K562 (cell line): ENCODE results near the gene ASF1B. TPM values are rescaled to one million over a fixed set of nuclear protein-coding genes. Genes with fewer than 3 reads are reported as not detected.
A peak's percentile ranks its signal among the peaks of the same experiment; 100 is the strongest.

Experiments
- ARNT ChIP-seq, 2 experiments: fragments of 450-650 bp; IDR thresholded peaks; 2 replicates each; pipeline ENCODE4 v1.6.1; 2016; ENCODE audit warnings: mild to moderate bottlenecking in 1 of 2
- ETV5 ChIP-seq: sonication (generic); formaldehyde crosslinking; IDR thresholded peaks from 2 replicates; pipeline ENCODE4 v1.4.0; 2020; ENCODE audit warnings: low read depth, mild to moderate bottlenecking, missing genetic modification reagents
- HMGN3 ChIP-seq: IDR thresholded peaks from 2 replicates; pipeline ENCODE4 v1.6.1; 2011; ENCODE audit warnings: borderline replicate concordance, low read depth, mild to moderate bottlenecking, mixed read lengths, low read length; ENCODE audit not compliant: insufficient read length; ENCODE audit errors: extremely low read depth
- KAT8 ChIP-seq: fragments of 450-650 bp; IDR thresholded peaks from 2 replicates; pipeline ENCODE4 v1.6.1; 2016; ENCODE audit warnings: low read depth, mild to moderate bottlenecking
- KLF1 ChIP-seq: fragments of 450-650 bp; IDR thresholded peaks from 2 replicates; pipeline ENCODE4 v1.6.1; 2016; ENCODE audit warnings: missing genetic modification characterization, missing compliant biosample characterization
- MYC ChIP-seq, 2 experiments: fragments of 250-450 bp in 1 of 2; sonication (Bioruptor Pico) in 1 of 2; IDR thresholded peaks; 2 replicates each; pipeline versions ENCODE4 v1.5.1 to v1.6.1; 2012 to 2021; ENCODE audit warnings: low read depth in 2 of 2, borderline replicate concordance in 1 of 2, improper control_type of control experiment in 1 of 2, low read length in 1 of 2, mild to moderate bottlenecking in 1 of 2, moderate library complexity in 1 of 2
- NCOR1 ChIP-seq: fragments of 450-650 bp; IDR thresholded peaks from 2 replicates; pipeline ENCODE4 v1.6.1; 2016; ENCODE audit warnings: mild to moderate bottlenecking, moderate library complexity
- POLR2H ChIP-seq: IDR thresholded peaks from 2 replicates; pipeline ENCODE4 v1.6.1; 2016; ENCODE audit warnings: missing genetic modification characterization, low read depth, mild to moderate bottlenecking, control low read depth, missing compliant biosample characterization, moderate library complexity
- PTRF ChIP-seq: fragments of 450-650 bp; IDR thresholded peaks from 2 replicates; pipeline ENCODE4 v1.6.1; 2016; ENCODE audit warnings: mild to moderate bottlenecking, missing genetic modification characterization, missing compliant biosample characterization
- SMARCB1 ChIP-seq: IDR thresholded peaks from 2 replicates; pipeline ENCODE4 v1.6.1; 2011; ENCODE audit warnings: improper control_type of control experiment, low read depth; ENCODE audit not compliant: insufficient read length
- SREBF1 ChIP-seq: fragments of 150-350 bp; IDR thresholded peaks from 2 replicates; pipeline ENCODE4 v1.6.1; 2014; ENCODE audit warnings: antibody characterized with exemption, low read depth, low read length, borderline replicate concordance
- TAF1 ChIP-seq: IDR thresholded peaks from 2 replicates; pipeline ENCODE4 v1.6.1; 2011; ENCODE audit warnings: mild to moderate bottlenecking, low read length, moderate library complexity; ENCODE audit not compliant: insufficient read depth, control insufficient read depth, severe bottlenecking; ENCODE audit errors: extremely low read depth
- ZNF780A ChIP-seq: fragments of 250-450 bp; sonication (Bioruptor Pico); IDR thresholded peaks from 2 replicates; pipeline ENCODE4 v1.5.0; 2021; ENCODE audit warnings: mild to moderate bottlenecking
- ZSCAN32 ChIP-seq: fragments of 450-650 bp; formaldehyde crosslinking; IDR thresholded peaks from 2 replicates; pipeline ENCODE4 v1.4.0; 2020; ENCODE audit warnings: mild to moderate bottlenecking, moderate library complexity
- polyA plus RNA-seq, 8 experiments: library from polyadenylated mRNA; depleted of rRNA in 4 of 8; stranded (reverse) in 5 of 8; unstranded in 3 of 8; fragments of >200 nt; fragmentation: Nextera tagmentation in 2 of 8; fragmentation: Illumina TruSeq in 1 of 8; extraction: Ambion mirVana in 2 of 8; extraction: Trizol in 1 of 8; gene quantifications; 2 replicates each; pipeline versions ENCODE4 v1.2.1 to v1.2.3, GENCODE V29; 2011 to 2014; ENCODE audit warnings: inconsistent platforms in 1 of 8, missing spikeins in 1 of 8
- total RNA-seq, 7 experiments: library from RNA; depleted of rRNA in 6 of 7; stranded (reverse); fragments of >200 nt in 6 of 7; fragmentation: Illumina TruSeq in 2 of 7; extraction: Trizol in 2 of 7; gene quantifications; 2 replicates each; pipeline versions ENCODE4 v1.2.1 to v1.2.3, GENCODE V29; 2011 to 2021; ENCODE audit warnings: low replicate concordance in 1 of 7
- TF ChIP-seq, protein P1 (sequence below), 2 experiments: fragments of 450-650 bp in 1 of 2; sonication (generic) in 1 of 2; formaldehyde crosslinking in 1 of 2; IDR thresholded peaks in 1 of 2; conservative IDR thresholded peaks in 1 of 2; 2 replicates each; pipeline versions ENCODE4 v1.6.1 to v1.8.1; 2016 to 2023; ENCODE audit warnings: mild to moderate bottlenecking in 2 of 2, moderate library complexity in 2 of 2, inconsistent platforms in 1 of 2, missing genetic modification reagents in 1 of 2
- TF ChIP-seq, protein P2 (sequence below): sonication (generic); formaldehyde crosslinking; IDR thresholded peaks from 2 replicates; pipeline ENCODE4 v1.9.0; 2022; ENCODE audit warnings: mild to moderate bottlenecking, missing genetic modification reagents
- TF ChIP-seq, protein P3 (sequence below): fragments of 200-800 bp; sonication (Bioruptor generic); IDR thresholded peaks from 2 replicates; pipeline ENCODE4 v1.6.1; 2017; ENCODE audit warnings: missing genetic modification characterization, missing compliant biosample characterization
- TF ChIP-seq, protein P4 (sequence below): fragments of 200-800 bp; sonication (Bioruptor generic); IDR thresholded peaks from 2 replicates; pipeline ENCODE4 v1.6.1; 2016; ENCODE audit warnings: missing genetic modification characterization, missing compliant biosample characterization

The ASF1B gene
- total and polyA plus RNA-seq, 9 of the 15 experiments (the other 6 are each of a cell fraction or from before 2014, with no cell fraction given): 6.0 to 69.4 (median 53.3) TPM

DNA sequence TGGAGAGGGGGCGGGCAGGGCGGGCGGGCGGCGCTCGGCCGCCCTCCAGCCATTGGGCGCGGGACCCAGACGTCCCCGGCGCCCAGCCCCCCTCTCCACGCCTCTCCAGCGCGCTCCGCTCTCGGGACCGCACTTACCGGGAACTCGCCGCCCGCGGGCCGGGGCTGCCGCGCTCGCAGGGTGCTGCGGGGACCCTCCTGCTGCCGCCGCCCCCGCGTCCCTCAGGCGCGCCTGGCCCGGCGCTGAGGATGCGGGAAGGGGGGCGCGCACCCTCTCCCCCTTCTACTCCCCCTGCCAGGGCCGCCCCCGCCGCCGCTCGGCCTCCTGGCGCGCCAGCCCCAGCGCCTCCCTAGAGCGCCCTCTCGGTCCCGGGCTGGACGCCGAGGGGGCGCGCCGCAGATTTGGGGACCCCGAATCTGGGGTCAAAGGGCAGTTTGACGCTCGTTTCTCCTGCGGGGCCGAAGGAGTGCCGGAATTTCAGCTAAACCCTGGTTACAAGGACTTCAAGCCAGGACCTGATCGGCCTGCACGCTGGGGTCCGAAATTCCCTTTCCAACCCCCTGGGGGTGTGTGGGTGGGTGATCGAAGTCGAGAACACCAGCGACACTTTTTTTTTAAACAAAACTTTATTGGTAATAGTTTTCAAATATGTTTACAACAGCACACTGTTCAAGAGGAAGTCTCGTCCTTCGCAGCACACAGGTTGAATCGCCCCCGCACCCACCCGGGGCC is 45.1 kb downstream of the ASF1B start (continued):
- TF ChIP-seq, protein P1, sequence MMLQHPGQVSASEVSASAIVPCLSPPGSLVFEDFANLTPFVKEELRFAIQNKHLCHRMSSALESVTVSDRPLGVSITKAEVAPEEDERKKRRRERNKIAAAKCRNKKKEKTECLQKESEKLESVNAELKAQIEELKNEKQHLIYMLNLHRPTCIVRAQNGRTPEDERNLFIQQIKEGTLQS (IDR thresholded peaks at IDR 0.05): no peak
- TF ChIP-seq, protein P1 (CRISPR knock-in tag; conservative IDR thresholded peaks at IDR 0.05): no peak
- TF ChIP-seq KLF1 (peak; percentile 97), NCOR1 (peak; percentile 45; the same call in 1 of the 2 replicates), PTRF (tag) (no peak), TAF1 (no peak), ETV5 (CRISPR knock-in tag) (0 out of 2 replicates have a peak, but pooled peaks have one; percentile 49), SREBF1 (no peak), POLR2H (tag) (no peak), SMARCB1 (no peak), MYC (IDR thresholded peaks at IDR 0.05; ENCODE audit: low read depth, low read length) (0 out of 2 replicates have a peak, but pooled peaks have one; percentile 29), MYC (CRISPR knock-in tag; IDR thresholded peaks at IDR 0.05; ENCODE audit: borderline replicate concordance, low read depth) (no peak), ARNT (IDR thresholded peaks at IDR 0.05) (peak in 1 of 2 experiments; percentile 72; a peak in 1 of 4 replicates), ZSCAN32 (peak; percentile 32; the same call in 1 of the 2 replicates), KAT8 (no peak), HMGN3 (peak; percentile 66), ZNF780A (CRISPR knock-in tag) (no peak)
- TF ChIP-seq, protein P2, sequence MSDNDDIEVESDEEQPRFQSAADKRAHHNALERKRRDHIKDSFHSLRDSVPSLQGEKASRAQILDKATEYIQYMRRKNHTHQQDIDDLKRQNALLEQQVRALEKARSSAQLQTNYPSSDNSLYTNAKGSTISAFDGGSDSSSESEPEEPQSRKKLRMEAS (CRISPR knock-in tag): 0 out of 2 replicates have a peak, but pooled peaks have one; percentile 20
- TF ChIP-seq, protein P3, sequence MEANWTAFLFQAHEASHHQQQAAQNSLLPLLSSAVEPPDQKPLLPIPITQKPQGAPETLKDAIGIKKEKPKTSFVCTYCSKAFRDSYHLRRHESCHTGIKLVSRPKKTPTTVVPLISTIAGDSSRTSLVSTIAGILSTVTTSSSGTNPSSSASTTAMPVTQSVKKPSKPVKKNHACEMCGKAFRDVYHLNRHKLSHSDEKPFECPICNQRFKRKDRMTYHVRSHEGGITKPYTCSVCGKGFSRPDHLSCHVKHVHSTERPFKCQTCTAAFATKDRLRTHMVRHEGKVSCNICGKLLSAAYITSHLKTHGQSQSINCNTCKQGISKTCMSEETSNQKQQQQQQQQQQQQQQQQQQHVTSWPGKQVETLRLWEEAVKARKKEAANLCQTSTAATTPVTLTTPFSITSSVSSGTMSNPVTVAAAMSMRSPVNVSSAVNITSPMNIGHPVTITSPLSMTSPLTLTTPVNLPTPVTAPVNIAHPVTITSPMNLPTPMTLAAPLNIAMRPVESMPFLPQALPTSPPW (CRISPR knock-in tag): peak; percentile 88
- TF ChIP-seq, protein P4, sequence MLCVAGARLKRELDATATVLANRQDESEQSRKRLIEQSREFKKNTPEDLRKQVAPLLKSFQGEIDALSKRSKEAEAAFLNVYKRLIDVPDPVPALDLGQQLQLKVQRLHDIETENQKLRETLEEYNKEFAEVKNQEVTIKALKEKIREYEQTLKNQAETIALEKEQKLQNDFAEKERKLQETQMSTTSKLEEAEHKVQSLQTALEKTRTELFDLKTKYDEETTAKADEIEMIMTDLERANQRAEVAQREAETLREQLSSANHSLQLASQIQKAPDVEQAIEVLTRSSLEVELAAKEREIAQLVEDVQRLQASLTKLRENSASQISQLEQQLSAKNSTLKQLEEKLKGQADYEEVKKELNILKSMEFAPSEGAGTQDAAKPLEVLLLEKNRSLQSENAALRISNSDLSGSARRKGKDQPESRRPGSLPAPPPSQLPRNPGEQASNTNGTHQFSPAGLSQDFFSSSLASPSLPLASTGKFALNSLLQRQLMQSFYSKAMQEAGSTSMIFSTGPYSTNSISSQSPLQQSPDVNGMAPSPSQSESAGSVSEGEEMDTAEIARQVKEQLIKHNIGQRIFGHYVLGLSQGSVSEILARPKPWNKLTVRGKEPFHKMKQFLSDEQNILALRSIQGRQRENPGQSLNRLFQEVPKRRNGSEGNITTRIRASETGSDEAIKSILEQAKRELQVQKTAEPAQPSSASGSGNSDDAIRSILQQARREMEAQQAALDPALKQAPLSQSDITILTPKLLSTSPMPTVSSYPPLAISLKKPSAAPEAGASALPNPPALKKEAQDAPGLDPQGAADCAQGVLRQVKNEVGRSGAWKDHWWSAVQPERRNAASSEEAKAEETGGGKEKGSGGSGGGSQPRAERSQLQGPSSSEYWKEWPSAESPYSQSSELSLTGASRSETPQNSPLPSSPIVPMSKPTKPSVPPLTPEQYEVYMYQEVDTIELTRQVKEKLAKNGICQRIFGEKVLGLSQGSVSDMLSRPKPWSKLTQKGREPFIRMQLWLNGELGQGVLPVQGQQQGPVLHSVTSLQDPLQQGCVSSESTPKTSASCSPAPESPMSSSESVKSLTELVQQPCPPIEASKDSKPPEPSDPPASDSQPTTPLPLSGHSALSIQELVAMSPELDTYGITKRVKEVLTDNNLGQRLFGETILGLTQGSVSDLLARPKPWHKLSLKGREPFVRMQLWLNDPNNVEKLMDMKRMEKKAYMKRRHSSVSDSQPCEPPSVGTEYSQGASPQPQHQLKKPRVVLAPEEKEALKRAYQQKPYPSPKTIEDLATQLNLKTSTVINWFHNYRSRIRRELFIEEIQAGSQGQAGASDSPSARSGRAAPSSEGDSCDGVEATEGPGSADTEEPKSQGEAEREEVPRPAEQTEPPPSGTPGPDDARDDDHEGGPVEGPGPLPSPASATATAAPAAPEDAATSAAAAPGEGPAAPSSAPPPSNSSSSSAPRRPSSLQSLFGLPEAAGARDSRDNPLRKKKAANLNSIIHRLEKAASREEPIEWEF (CRISPR knock-in tag): no peak
